Panc1 (cell line): ENCODE measurements around the gene SORL1. TPM values are rescaled to one million over a fixed set of nuclear protein-coding genes. Genes with fewer than 3 reads are reported as not detected.

ENCODE experiments used
- ATAC-seq: fragments of 200-7000 bp; cut with Tn5 transposase; 2 replicates; pipeline ENCODE4 v1.9.1; 2020; ENCODE audit warnings: mild to moderate bottlenecking, moderate library complexity
- BruUV-seq: library from RNA; stranded (reverse); fragments of 400-500 nt; replicated peaks from 2 replicates; lab custom pipeline; 2021; lab: Mats Ljungman, UMichigan
- CTCF ChIA-PET: fragments of 300-600 bp; sonication (Branson Sonifier 250); formaldehyde crosslinking; loops from one replicate; lab custom pipeline; 2022; ENCODE audit warnings: antibody characterized with exemption; lab: Charles Lee
- POLR2A ChIA-PET: fragments of 300-600 bp; sonication (Branson Sonifier 250); formaldehyde crosslinking; loops from one replicate; lab custom pipeline; 2022; ENCODE audit warnings: antibody characterized with exemption; lab: Charles Lee
- DNase-seq: peaks from one replicate; pipeline ENCODE4 v3.0.0-alpha.2; 2010; ENCODE audit warnings: low read depth, low spot score
- H3K27ac ChIP-seq: 2 replicates; pipeline ENCODE4 v1.5.1; 2011; ENCODE audit warnings: mild to moderate bottlenecking, low read length, inconsistent platforms
- H3K27me3 ChIP-seq: fragments of 200-500 bp; sonication (Bioruptor generic); 2 replicates; pipeline ENCODE4 v1.6.0; 2014; ENCODE audit warnings: low read length, inconsistent platforms; ENCODE audit not compliant: control insufficient read depth, insufficient read depth
- H3K36me3 ChIP-seq: fragments of 200-500 bp; sonication (Bioruptor generic); 2 replicates; pipeline ENCODE4 v1.5.1; 2014; ENCODE audit warnings: inconsistent platforms, mild to moderate bottlenecking, low read length, moderate library complexity; ENCODE audit not compliant: control insufficient read depth, insufficient read depth
- H3K4me1 ChIP-seq: 2 replicates; pipeline ENCODE4 v1.5.1; 2011; ENCODE audit warnings: inconsistent platforms, mild to moderate bottlenecking, low read length, moderate library complexity; ENCODE audit not compliant: control insufficient read depth, insufficient read depth
- H3K4me3 ChIP-seq, 2 experiments: 2 replicates each; pipeline ENCODE4 v1.5.1; 2011 to 2012; ENCODE audit warnings: low read depth in 2 of 2, low read length in 2 of 2, mild to moderate bottlenecking in 2 of 2, inconsistent platforms in 1 of 2, moderate library complexity in 1 of 2
- H3K9me3 ChIP-seq: fragments of 200-500 bp; sonication (Bioruptor generic); 2 replicates; pipeline ENCODE4 v1.5.1; 2014; ENCODE audit warnings: low read depth, mild to moderate bottlenecking, inconsistent platforms, low read length, moderate library complexity; ENCODE audit not compliant: control insufficient read depth, insufficient read depth
- POLR2AphosphoS5 ChIP-seq: IDR thresholded peaks from 2 replicates; pipeline ENCODE4 v1.6.1; 2012; ENCODE audit warnings: mild to moderate bottlenecking, low read depth, low read length, moderate library complexity
- SIN3A ChIP-seq: IDR thresholded peaks from 2 replicates; pipeline ENCODE4 v1.6.1; 2012; ENCODE audit warnings: low read depth, mild to moderate bottlenecking, low read length, moderate library complexity, borderline replicate concordance; ENCODE audit not compliant: insufficient read depth
- TCF7L2 ChIP-seq: IDR thresholded peaks from 2 replicates; pipeline ENCODE4 v1.6.1; 2011; ENCODE audit warnings: mild to moderate bottlenecking, low read depth, low read length, inconsistent platforms
- in situ Hi-C: cut with HindIII; loops from 2 replicates; pipeline ENCODE4 v1.10.0; 2016; ENCODE audit warnings: low sequenced_read_pairs, low pct_unique_long_range_greater_than_20kb
- intact Hi-C: fragments of 100-400 bp; cut with micrococcal nuclease; formaldehyde crosslinking; loops from one replicate; pipeline ENCODE4 v1.10.0; 2022; ENCODE audit not compliant: unreplicated experiment
- total RNA-seq: library from RNA; stranded (reverse); gene quantifications from one replicate; pipeline ENCODE4 v1.2.1, GENCODE V29; 2021; ENCODE audit not compliant: unreplicated experiment
- TF ChIP-seq, protein P1 (sequence below), 2 experiments: IDR thresholded peaks; 2 replicates each; pipeline ENCODE4 v1.6.1; 2011 to 2012; ENCODE audit warnings: low read depth in 2 of 2, control low read depth in 1 of 2, low read length in 1 of 2, mild to moderate bottlenecking in 1 of 2, moderate library complexity in 1 of 2; ENCODE audit not compliant: insufficient read depth in 1 of 2
- TF ChIP-seq, protein P2 (sequence below): fragments of 450-650 bp; IDR thresholded peaks from 2 replicates; pipeline ENCODE4 v1.5.1; 2017; ENCODE audit warnings: mild to moderate bottlenecking

Gene SORL1
- total RNA-seq, 1 experiment from 2014 or later = 36.3 TPM

DNA sequence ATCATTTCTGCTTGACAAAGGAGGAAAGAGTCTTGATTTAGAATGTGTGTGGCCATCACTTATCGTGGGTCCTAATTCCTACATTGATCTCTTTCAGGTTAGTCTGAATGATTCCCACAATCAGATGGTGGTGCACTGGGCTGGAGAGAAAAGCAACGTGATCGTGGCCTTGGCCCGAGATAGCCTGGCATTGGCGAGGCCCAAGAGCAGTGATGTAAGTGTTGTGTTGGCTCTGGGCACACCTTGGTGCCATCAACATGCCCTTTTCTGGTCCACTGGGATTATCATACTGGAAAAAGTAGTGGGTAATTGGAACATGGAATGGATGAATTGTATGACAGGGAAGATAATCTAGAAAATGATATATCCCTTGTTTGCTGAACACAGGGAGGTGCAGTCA, 17.8 kb downstream of the SORL1 start:
- intact Hi-C loops (no loop called here), in situ Hi-C loops (no loop called here)
- H3K27ac ChIP-seq = no peak overlapping the region
- H3K4me1 ChIP-seq = peaks cover 30% of the 10 kb centered on the region
- ATAC-seq = no peak
- DNase-seq = no peak
- no peak for TF ChIP-seq POLR2AphosphoS5
- TF ChIP-seq TCF7L2 = no peak
- TF ChIP-seq, protein P1, sequence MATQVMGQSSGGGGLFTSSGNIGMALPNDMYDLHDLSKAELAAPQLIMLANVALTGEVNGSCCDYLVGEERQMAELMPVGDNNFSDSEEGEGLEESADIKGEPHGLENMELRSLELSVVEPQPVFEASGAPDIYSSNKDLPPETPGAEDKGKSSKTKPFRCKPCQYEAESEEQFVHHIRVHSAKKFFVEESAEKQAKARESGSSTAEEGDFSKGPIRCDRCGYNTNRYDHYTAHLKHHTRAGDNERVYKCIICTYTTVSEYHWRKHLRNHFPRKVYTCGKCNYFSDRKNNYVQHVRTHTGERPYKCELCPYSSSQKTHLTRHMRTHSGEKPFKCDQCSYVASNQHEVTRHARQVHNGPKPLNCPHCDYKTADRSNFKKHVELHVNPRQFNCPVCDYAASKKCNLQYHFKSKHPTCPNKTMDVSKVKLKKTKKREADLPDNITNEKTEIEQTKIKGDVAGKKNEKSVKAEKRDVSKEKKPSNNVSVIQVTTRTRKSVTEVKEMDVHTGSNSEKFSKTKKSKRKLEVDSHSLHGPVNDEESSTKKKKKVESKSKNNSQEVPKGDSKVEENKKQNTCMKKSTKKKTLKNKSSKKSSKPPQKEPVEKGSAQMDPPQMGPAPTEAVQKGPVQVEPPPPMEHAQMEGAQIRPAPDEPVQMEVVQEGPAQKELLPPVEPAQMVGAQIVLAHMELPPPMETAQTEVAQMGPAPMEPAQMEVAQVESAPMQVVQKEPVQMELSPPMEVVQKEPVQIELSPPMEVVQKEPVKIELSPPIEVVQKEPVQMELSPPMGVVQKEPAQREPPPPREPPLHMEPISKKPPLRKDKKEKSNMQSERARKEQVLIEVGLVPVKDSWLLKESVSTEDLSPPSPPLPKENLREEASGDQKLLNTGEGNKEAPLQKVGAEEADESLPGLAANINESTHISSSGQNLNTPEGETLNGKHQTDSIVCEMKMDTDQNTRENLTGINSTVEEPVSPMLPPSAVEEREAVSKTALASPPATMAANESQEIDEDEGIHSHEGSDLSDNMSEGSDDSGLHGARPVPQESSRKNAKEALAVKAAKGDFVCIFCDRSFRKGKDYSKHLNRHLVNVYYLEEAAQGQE (IDR thresholded peaks at IDR 0.05; ENCODE audit: insufficient read depth in 1 of 2, low read depth in 2 of 2, low read length in 1 of 2) = no peak
- TF ChIP-seq SIN3A = no peak
- TF ChIP-seq, protein P2, sequence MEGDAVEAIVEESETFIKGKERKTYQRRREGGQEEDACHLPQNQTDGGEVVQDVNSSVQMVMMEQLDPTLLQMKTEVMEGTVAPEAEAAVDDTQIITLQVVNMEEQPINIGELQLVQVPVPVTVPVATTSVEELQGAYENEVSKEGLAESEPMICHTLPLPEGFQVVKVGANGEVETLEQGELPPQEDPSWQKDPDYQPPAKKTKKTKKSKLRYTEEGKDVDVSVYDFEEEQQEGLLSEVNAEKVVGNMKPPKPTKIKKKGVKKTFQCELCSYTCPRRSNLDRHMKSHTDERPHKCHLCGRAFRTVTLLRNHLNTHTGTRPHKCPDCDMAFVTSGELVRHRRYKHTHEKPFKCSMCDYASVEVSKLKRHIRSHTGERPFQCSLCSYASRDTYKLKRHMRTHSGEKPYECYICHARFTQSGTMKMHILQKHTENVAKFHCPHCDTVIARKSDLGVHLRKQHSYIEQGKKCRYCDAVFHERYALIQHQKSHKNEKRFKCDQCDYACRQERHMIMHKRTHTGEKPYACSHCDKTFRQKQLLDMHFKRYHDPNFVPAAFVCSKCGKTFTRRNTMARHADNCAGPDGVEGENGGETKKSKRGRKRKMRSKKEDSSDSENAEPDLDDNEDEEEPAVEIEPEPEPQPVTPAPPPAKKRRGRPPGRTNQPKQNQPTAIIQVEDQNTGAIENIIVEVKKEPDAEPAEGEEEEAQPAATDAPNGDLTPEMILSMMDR = no peak
- BruUV-seq = no TSS peak
- ChIA-PET POLR2A (no interaction called here), CTCF (interaction anchor here (0.6 kb wide), 1 partner anchor 109 kb away, joined by 3 read pairs; no protein-coding TSS in a partner anchor)
- no peaks in the 10 kb centered on the region for H3K27me3 ChIP-seq
- no peak overlapping the region for H3K4me3 ChIP-seq
- H3K36me3 ChIP-seq = no peaks in the 10 kb centered on the region
- H3K9me3 ChIP-seq = no peaks in the 10 kb centered on the region

DNA sequence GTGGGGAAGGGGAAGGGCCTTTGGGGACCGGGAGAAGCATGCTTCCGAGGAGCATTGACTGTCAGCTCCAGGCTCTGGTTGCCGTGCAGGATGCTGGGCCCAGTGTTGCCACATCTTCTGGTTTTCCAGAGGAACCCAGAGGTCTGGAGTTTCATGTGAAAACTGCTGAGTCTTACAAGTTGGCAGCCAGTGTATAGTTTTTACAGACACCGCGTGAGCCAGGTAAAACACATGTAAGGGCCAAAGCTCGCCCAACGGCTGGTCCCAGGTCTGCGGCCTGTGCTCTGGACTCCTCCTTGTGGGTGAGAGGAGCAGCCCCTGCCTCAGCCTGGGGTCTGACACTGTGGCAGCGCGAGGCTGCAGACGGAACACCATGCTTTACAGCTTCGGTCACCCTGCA, 19.1 kb downstream of the SORL1 start:
- ATAC-seq = no peak
- in situ Hi-C loops (no loop called here), intact Hi-C loops (no loop called here)
- CTCF ChIA-PET = no interaction called here
- Histone ChIP-seq H3K4me1 (peaks cover 18% of the 10 kb centered on the region), H3K9me3 (no peaks in the 10 kb centered on the region), H3K36me3 (no peaks in the 10 kb centered on the region), H3K4me3 (no peak overlapping the region), H3K27me3 (no peaks in the 10 kb centered on the region), H3K27ac (no peak overlapping the region; the same call in 1 of the 2 replicates)
- TF ChIP-seq, protein P1 (IDR thresholded peaks at IDR 0.05; ENCODE audit: insufficient read depth in 1 of 2, low read depth in 2 of 2, low read length in 1 of 2) = no peak
- TF ChIP-seq TCF7L2 (no peak), SIN3A (no peak), POLR2AphosphoS5 (no peak)
- TF ChIP-seq, protein P2 = no peak
- no TSS peak for BruUV-seq
- DNase-seq = no peak
- POLR2A ChIA-PET = no interaction called here
